Dermis microvascular lymphatic vessel endothelial cell (primary cell): ENCODE measurements around the gene OGFR. TPM values are rescaled to one million over a fixed set of nuclear protein-coding genes. Genes with fewer than 3 reads are reported as not detected.
A peak's percentile ranks its signal among the peaks of the same experiment; 100 is the strongest.

Experiments used
- DNase-seq, 2 donors: peaks; one replicate each; pipeline versions ENCODE4 v3.0.0 to v3.0.0-alpha.2; 2010; ENCODE audit warnings: low read depth in 2 of 2
- total RNA-seq: library from RNA; depleted of rRNA; stranded (reverse); fragments of >200 nt; gene quantifications from 2 replicates; pipeline ENCODE4 v1.2.1, GENCODE V29; 2014

The OGFR gene
- total RNA-seq, 1 donor from 2014 or later, result 18.2 TPM

- DNase-seq, result no peak
Measured at GRCh38 chr20:62800314-62801259, 4.0 kb upstream of the OGFR start.

DNA sequence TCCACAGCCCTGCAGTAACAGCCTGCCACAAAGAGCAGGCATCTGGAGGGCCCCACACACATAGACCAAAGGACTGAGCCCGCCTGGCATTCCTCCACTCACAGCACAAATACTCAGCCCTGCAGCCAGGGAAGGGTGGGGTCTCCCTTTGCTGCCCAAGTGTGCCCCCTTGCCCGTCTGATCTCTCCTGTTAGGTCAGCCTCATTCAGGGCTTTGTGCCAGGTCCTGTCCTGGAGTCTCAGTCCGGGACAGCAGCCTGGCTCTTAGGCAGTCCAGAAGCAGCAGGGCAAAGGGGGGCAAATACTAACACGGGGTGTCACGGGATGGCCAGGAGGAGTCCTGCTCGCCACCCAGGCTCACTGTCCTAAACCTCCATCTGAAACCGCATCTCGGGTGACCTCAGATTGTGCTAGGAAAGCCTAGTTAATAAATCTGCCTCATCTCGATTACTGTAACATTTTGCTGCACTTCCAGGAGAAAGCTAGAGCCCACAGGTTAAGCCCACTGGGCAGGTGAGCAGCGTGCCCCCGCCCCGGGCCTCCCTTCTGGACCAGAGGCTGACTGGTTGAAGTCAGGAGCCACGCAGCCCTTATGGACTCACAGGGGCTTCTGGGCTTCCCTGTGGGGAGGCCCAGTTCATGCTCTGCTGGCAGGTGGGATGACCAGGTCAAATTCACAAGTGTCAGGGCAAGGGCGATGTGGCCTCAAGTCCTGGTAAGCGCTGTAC is 3.2 kb upstream of the OGFR start:
- no peak for DNase-seq

- no peak for DNase-seq
Measured at GRCh38 chr20:62802026-62802712, 2.5 kb upstream of the OGFR start.

GRCh38 chr20:62804021-62804626 is 511 bp upstream of the OGFR start:
- no peak for DNase-seq

GRCh38 chr20:62805155-62805710 is 598 bp downstream of the OGFR start:
- DNase-seq, result no peak

DNA sequence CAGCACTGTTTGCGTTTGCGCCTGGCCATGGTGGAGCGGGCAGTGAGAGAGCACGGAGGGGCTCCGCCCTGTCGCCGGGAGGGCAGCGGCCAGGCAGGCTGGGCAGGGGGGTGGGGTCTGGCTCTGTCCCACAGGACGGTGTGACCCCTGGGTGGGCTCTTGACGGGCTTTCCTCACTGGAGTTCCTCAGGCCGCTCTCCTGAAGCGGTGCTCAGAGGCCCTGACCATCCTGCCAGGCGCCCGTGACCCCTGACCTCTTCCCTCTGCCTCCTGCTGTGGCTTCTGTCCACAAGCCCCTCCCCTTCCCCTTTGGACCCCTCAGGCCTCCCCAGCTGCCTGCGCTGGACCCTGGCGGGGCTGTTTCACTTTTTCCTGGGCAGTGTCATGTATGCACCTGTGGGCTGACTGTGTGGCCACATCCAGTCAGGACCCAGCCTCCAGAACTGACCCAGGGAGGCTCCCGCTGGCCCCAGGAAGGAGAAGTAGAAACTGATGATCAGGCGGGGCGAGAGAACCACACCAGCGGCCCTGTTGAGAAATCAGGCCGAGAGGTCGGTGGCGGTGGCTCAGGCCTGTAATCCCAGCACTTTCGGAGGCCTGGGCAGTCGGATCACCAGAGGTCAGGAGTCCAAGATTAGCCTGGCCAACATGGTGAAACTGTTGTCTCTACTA is 1.2 kb downstream of the OGFR start:
- peak in 1 of 2 donors; percentile 29 for DNase-seq

DNA sequence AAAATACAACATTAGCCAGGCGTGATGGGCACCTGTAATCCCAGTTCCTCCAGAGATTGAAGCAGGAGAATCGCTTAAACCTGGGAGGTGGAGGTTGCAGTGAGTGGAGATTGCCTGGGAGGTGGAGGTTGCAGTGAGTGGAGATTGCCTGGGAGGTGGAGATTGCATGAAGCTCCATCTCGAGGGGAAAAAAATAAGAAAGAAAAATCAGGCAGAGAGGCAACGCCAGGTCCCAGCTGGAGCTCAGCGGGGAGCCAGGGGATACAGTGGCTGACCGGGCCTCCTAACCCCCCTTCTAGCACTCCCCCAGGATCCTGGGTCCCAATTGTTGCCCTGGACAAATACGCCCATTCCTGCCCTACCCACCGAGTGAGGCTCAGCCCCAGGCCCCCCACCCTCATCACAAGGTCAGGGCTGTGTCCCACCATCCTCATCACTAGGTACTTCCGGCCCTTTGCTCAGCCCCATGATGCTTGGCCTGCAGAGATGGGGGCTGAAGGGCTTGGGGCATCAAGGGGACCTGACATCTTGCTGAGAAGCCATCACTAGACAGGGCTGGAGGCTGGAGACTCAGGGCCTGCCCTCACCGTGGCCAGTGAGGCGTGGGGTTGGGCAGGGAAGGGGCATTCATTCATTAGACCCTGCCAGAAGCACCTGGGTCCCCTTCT is 1.9 kb downstream of the OGFR start:
- DNase-seq, result no peak

- DNase-seq, result no peak
Measured at GRCh38 chr20:62807444-62808210, 3.0 kb downstream of the OGFR start.

GRCh38 chr20:62808211-62808865 is 3.7 kb downstream of the OGFR start:
- peak in 1 of 2 donors; percentile 57 for DNase-seq

GRCh38 chr20:62809530-62810428 is 5.1 kb downstream of the OGFR start:
- no peak for DNase-seq

- no peak for DNase-seq
Measured at GRCh38 chr20:62811320-62811719, 6.7 kb downstream of the OGFR start.

- no peak for DNase-seq
Measured at GRCh38 chr20:62811720-62812119, 7.1 kb downstream of the OGFR start.

DNA sequence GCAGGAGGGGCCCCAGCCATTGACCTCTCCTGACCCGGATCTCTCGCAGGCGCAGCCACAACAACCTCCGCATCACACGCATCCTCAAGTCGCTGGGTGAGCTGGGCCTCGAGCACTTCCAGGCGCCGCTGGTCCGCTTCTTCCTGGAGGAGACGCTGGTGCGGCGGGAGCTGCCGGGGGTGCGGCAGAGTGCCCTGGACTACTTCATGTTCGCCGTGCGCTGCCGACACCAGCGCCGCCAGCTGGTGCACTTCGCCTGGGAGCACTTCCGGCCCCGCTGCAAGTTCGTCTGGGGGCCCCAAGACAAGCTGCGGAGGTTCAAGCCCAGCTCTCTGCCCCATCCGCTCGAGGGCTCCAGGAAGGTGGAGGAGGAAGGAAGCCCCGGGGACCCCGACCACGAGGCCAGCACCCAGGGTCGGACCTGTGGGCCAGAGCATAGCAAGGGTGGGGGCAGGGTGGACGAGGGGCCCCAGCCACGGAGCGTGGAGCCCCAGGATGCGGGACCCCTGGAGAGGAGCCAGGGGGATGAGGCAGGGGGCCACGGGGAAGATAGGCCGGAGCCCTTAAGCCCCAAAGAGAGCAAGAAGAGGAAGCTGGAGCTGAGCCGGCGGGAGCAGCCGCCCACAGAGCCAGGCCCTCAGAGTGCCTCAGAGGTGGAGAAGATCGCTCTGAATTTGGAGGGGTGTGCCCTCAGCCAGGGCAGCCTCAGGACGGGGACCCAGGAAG is 7.7 kb downstream of the OGFR start:
- DNase-seq, result no peak

- DNase-seq, result no peak
Measured at GRCh38 chr20:62812907-62813200, 8.2 kb downstream of the OGFR start.

DNA sequence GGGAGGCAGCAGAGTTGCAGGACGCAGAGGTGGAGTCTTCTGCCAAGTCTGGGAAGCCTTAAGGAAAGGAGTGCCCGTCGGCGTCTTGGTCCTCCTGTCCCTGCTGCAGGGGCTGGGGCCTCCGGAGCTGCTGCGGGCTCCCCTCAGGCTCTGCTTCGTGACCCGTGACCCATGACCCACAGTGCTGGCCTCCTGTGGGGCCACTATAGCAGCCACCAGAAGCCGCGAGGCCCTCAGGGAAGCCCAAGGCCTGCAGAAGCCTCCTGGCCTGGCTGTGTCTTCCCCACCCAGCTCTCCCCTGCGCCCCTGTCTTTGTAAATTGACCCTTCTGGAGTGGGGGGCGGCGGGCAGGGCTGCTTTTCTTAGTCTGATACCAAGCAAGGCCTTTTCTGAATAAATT is 9.0 kb downstream of the OGFR start:
- DNase-seq, result no peak

DNA sequence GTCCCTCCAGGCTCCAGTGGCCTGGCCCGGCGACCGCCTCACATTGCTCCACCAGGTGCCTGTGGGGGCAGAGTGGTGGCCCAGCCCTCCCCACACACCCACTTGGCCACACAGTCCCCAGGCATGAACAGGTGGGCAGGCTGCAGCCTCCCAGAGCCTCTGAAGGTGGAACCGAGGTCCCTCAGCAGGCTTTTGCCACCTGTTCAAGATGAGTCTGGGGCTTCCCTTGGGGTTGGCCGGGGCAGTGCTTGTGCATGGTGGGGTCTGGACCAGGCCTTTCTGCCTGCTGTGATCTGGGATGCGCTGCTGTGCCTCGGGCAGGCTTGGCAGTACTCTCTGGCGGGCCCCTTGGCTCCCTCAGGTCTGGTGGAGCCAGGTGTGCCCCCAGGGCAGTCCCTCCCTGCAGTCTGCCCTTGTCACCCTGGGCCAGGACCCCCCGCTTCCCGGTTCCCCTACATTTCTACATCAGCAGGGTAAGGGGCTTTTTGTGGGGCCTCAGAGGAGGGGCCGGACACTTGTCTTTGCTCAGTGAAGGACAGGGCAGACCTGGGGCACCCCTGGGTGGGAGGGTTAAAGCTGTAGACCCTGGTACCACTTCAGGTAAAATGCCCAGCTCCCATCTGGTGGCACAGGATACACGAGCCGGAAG is 9.5 kb downstream of the OGFR start:
- no peak for DNase-seq

DNA sequence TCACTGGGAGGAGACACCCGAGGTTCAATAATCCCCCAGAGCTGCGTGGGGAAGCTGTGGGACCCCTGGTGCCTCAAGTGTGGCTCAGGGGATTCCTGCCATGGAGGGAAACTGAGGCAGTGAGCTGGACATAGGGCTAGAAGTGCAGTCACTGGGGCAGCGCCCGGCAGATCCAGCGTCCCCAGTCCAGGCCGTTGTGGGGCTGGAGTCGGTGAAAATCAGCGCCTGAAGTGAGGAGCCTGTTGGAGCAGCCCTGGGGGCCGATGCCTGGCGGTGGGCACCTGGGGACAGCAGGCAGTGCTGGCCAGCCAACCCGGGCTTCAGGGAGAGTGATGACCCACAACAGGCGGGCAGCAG is 10.1 kb downstream of the OGFR start:
- no peak for DNase-seq
